Activated naive CD8-positive, alpha-beta T cell treated with anti-CD3 and anti-CD28 coated beads, Interleukin-2, amount 10 ng/mL, durations not matched to agents 7 days and 5 days (primary cell): ENCODE results near the gene KAT2A. TPM values are rescaled to one million over a fixed set of nuclear protein-coding genes. Genes with fewer than 3 reads are reported as not detected.
A peak's percentile ranks its signal among the peaks of the same experiment; 100 is the strongest.

Source experiments
- ATAC-seq: fragments of 150-1000 bp; cut with Tn5 transposase; one replicate; pipeline ENCODE4 v1.10.0; 2021; ENCODE audit warnings: low read depth, moderate library complexity
- POLR2A ChIA-PET: fragments of 350-600 bp; sonication (Branson Sonifier 250); formaldehyde crosslinking; loops from one replicate; lab custom pipeline; 2021; ENCODE audit warnings: antibody characterized with exemption; lab: Charles Lee
- DNase-seq: peaks from one replicate; pipeline ENCODE4 v3.0.0; 2021
- H3K27ac Mint-ChIP-seq: one replicate; pipeline ENCODE4 v1.8.0; 2022; ENCODE audit warnings: mild to moderate bottlenecking, mixed read lengths
- H3K27me3 Mint-ChIP-seq: one replicate; pipeline ENCODE4 v1.8.0; 2022; ENCODE audit warnings: mild to moderate bottlenecking, moderate library complexity, mixed read lengths
- H3K36me3 Mint-ChIP-seq: one replicate; pipeline ENCODE4 v1.8.0; 2021; ENCODE audit warnings: mild to moderate bottlenecking, mixed read lengths
- H3K4me1 Mint-ChIP-seq: one replicate; pipeline ENCODE4 v1.8.0; 2021; ENCODE audit warnings: mixed read lengths
- H3K4me3 Mint-ChIP-seq: one replicate; pipeline ENCODE4 v1.8.0; 2022; ENCODE audit warnings: mild to moderate bottlenecking, moderate library complexity, mixed read lengths
- H3K9me3 Mint-ChIP-seq: one replicate; pipeline ENCODE4 v1.8.0; 2021; ENCODE audit warnings: mixed read lengths
- total RNA-seq, 2 experiments: library from RNA; stranded (reverse); gene quantifications; one replicate each; pipeline ENCODE4 v1.2.3, GENCODE V29; 2021

KAT2A gene
- total RNA-seq, 2 experiments from 2014 or later, result 45.1 to 46.9 TPM

GRCh38 chr17:42090964-42091790 lies 30.0 kb downstream of the KAT2A start:
- no peak for DNase-seq
- Mint-ChIP-seq H3K4me3 (no peak overlapping the region), H3K36me3 (no peaks in the 10 kb centered on the region), H3K4me1 (peaks cover 1% of the 10 kb centered on the region), H3K9me3 (no peaks in the 10 kb centered on the region), H3K27ac (no peak overlapping the region), H3K27me3 (peaks cover 16% of the 10 kb centered on the region)
- ATAC-seq, result no peak
- POLR2A ChIA-PET, result interaction anchor here (0.8 kb wide), 2 partner anchors 22 to 28 kb away, joined by 3 to 4 read pairs; partner anchors contain the start of gene DHX58

GRCh38 chr17:42088736-42089135 lies 32.4 kb downstream of the KAT2A start:
- ATAC-seq (no peak), DNase-seq (no peak)
- POLR2A ChIA-PET, result no interaction called here
- H3K9me3 Mint-ChIP-seq, result no peaks in the 10 kb centered on the region
- H3K27ac Mint-ChIP-seq, result no peak overlapping the region
- peaks cover 7% of the 10 kb centered on the region for H3K27me3 Mint-ChIP-seq
- H3K36me3 Mint-ChIP-seq, result no peaks in the 10 kb centered on the region
- peaks cover 1% of the 10 kb centered on the region for H3K4me1 Mint-ChIP-seq
- no peak overlapping the region for H3K4me3 Mint-ChIP-seq

DNA sequence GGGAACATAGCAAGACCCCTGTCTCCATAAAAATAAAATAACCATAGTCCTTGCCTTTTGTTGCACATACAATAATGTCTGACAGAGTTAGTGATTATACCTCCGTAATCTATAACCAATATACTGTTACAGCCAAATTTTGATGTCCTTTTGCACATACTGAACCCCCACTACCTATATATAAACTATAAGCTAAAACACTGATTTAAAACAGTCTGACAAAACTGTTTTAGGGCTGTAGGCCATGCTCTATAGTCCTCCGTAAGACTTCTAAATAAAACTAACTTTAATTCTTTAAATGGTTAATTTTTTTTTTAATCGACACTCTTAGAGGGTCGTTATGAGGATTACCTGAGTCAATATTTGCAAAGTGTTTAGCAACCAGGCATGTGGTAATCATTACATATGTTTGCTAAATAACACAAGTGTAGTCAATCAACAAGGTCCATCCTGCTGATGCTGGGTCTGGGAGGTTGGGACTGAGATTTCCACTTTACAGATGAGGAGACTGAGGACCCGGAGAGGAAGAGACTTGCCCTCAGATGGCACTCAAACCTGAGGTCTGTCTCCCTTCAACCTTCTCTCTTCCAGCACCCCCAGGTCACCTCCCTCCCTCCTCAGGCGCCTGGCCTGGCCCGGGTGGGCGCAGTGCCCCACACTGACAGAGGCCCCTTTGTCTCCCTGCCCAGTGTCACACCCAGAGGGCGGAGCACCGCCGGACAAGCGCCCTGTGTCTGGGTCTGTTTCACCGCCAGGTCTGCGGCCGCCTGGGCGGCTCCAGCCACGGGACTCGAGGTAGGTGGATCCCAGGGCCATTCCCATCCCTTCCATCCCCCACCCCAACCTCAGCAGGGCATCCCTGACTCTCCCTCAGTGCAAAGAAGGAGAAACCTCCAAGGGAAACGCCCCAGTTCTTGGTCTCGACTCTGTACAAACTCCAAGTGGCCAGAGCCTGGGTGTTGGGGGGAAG lies 33.1 kb downstream of the KAT2A start:
- Mint-ChIP-seq H3K4me1 (peaks cover 1% of the 10 kb centered on the region), H3K9me3 (no peaks in the 10 kb centered on the region), H3K4me3 (no peak overlapping the region), H3K27me3 (peaks cover 7% of the 10 kb centered on the region), H3K27ac (no peak overlapping the region), H3K36me3 (no peaks in the 10 kb centered on the region)
- ATAC-seq, result no peak
- POLR2A ChIA-PET, result no interaction called here
- no peak for DNase-seq

DNA sequence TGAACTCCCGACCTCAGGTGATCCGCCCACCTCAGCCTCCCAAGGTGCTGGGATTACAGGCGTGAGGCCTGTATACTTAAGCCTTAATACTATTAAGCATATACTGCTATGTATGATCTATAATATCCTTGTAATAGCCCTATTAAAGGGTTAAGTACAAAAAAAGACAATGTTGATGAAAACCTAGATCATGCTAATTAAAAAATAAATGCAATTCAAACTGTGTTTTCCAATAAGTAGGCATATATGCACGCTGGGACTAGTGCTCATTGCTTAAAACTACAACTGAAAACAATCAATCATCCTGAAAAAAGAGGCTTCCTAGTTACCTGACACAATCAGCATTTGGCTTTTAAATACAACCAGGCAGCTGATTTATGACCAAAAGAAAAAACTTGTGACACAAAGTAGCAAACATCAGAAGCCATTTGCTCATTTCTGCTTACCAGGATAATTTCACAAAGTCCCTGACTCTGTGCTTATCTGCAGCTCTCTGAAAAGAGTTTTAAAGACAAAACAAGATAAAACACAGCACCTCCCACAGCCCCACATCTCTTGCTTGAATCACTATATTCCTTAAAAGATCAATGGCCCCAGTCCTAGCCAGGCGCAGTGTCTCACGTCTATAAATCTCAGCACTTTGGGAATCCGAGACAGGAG lies 34.0 kb downstream of the KAT2A start:
- peaks cover 7% of the 10 kb centered on the region for H3K27me3 Mint-ChIP-seq
- H3K4me3 Mint-ChIP-seq, result no peak overlapping the region
- POLR2A ChIA-PET, result no interaction called here
- H3K9me3 Mint-ChIP-seq, result no peaks in the 10 kb centered on the region
- ATAC-seq (no peak), DNase-seq (no peak)
- no peaks in the 10 kb centered on the region for H3K36me3 Mint-ChIP-seq
- no peak overlapping the region for H3K27ac Mint-ChIP-seq
- no peaks in the 10 kb centered on the region for H3K4me1 Mint-ChIP-seq

DNA sequence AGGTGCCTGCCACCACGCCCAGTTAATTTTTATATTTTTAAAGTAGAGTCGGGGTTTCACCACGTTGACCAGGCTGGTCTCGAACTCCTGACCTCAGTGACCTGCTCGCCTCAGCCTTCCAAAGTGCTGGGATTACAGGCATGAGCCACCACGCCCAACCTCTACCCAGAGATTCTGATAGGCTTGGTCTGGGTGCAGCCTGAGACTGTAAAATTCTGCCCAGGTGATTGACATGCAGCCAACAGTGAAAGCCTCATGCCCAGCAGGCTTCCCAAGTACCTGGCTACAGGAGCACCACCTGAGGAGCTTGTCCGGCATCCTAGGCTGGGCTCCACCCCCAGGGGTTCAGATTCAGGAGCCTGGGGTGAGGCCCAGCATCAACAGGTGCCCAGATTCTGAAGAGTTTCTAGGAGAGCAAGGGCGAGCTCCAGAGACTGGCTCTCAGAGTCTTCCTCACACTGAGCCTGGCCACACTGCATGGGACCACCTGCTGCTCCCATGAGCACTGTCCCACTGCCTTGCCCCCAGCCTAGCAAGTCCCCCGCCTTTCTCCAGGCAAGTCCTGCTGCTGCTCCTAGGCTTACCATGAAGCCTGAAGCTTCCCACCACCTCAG lies 39.5 kb downstream of the KAT2A start:
- DNase-seq, result no peak
- H3K27me3 Mint-ChIP-seq, result no peaks in the 10 kb centered on the region
- no peaks in the 10 kb centered on the region for H3K36me3 Mint-ChIP-seq
- H3K9me3 Mint-ChIP-seq, result no peaks in the 10 kb centered on the region
- H3K4me3 Mint-ChIP-seq, result no peak overlapping the region
- no peaks in the 10 kb centered on the region for H3K4me1 Mint-ChIP-seq
- H3K27ac Mint-ChIP-seq, result no peak overlapping the region
- POLR2A ChIA-PET, result no interaction called here
- ATAC-seq, result no peak

GRCh38 chr17:42079541-42079940 lies 41.6 kb downstream of the KAT2A start:
- Mint-ChIP-seq H3K4me1 (no peaks in the 10 kb centered on the region), H3K27me3 (no peaks in the 10 kb centered on the region), H3K36me3 (no peaks in the 10 kb centered on the region), H3K27ac (no peak overlapping the region), H3K9me3 (no peaks in the 10 kb centered on the region), H3K4me3 (no peak overlapping the region)
- DNase-seq (no peak), ATAC-seq (no peak)
- POLR2A ChIA-PET, result no interaction called here

GRCh38 chr17:42078396-42079043 lies 42.6 kb downstream of the KAT2A start:
- H3K36me3 Mint-ChIP-seq, result no peaks in the 10 kb centered on the region
- POLR2A ChIA-PET, result no interaction called here
- no peak for ATAC-seq

DNA sequence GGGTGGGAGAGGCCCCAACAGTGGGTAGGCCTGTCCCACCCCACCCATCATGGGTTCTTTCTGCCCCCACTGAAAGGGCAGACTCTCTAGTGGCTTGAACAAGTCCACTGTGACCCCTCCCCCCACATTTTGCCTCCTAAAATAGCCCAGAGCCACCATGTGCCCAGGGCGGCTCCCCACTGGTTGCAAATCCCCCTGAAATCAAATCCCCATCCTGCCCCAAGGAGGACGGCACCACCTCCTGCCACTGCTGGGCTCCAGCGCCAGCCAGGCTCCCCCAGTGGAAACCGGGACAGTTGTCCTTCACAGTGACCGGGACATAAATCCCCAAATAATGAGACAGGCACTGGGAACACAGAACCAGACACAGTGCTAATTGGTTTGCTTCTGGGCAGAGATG lies 43.4 kb downstream of the KAT2A start:
- Mint-ChIP-seq H3K4me3 (no peak overlapping the region), H3K36me3 (no peaks in the 10 kb centered on the region), H3K27me3 (peaks cover 7% of the 10 kb centered on the region), H3K27ac (no peak overlapping the region), H3K9me3 (no peaks in the 10 kb centered on the region), H3K4me1 (peaks cover 12% of the 10 kb centered on the region)
- POLR2A ChIA-PET, result no interaction called here
- DNase-seq (no peak), ATAC-seq (no peak)

More at GRCh38 chr17:42078396-42079043, 42.6 kb downstream of the KAT2A start:
- no peak for DNase-seq
- Mint-ChIP-seq H3K4me1 (peaks cover 6% of the 10 kb centered on the region), H3K27ac (no peak overlapping the region), H3K4me3 (no peak overlapping the region), H3K27me3 (peaks cover 2% of the 10 kb centered on the region), H3K9me3 (no peaks in the 10 kb centered on the region)

GRCh38 chr17:42076797-42077559 lies 44.2 kb downstream of the KAT2A start:
- no peak overlapping the region for H3K27ac Mint-ChIP-seq
- H3K4me1 Mint-ChIP-seq, result peaks cover 12% of the 10 kb centered on the region
- H3K4me3 Mint-ChIP-seq, result no peak overlapping the region
- POLR2A ChIA-PET, result no interaction called here
- H3K27me3 Mint-ChIP-seq, result peaks cover 7% of the 10 kb centered on the region
- no peak for ATAC-seq
- DNase-seq, result no peak
- no peaks in the 10 kb centered on the region for H3K36me3 Mint-ChIP-seq
- H3K9me3 Mint-ChIP-seq, result no peaks in the 10 kb centered on the region

- no peak overlapping the region for H3K27ac Mint-ChIP-seq
- POLR2A ChIA-PET, result interaction anchor here (0.7 kb wide), 1 partner anchor 42 kb away, joined by 6 read pairs; no protein-coding TSS in a partner anchor
- DNase-seq (no peak), ATAC-seq (no peak)
- H3K4me3 Mint-ChIP-seq, result no peak overlapping the region
- H3K9me3 Mint-ChIP-seq, result no peaks in the 10 kb centered on the region
- peaks cover 20% of the 10 kb centered on the region for H3K4me1 Mint-ChIP-seq
- H3K27me3 Mint-ChIP-seq, result peaks cover 7% of the 10 kb centered on the region
- H3K36me3 Mint-ChIP-seq, result no peaks in the 10 kb centered on the region
Observed at GRCh38 chr17:42075789-42076188, 45.4 kb downstream of the KAT2A start.

DNA sequence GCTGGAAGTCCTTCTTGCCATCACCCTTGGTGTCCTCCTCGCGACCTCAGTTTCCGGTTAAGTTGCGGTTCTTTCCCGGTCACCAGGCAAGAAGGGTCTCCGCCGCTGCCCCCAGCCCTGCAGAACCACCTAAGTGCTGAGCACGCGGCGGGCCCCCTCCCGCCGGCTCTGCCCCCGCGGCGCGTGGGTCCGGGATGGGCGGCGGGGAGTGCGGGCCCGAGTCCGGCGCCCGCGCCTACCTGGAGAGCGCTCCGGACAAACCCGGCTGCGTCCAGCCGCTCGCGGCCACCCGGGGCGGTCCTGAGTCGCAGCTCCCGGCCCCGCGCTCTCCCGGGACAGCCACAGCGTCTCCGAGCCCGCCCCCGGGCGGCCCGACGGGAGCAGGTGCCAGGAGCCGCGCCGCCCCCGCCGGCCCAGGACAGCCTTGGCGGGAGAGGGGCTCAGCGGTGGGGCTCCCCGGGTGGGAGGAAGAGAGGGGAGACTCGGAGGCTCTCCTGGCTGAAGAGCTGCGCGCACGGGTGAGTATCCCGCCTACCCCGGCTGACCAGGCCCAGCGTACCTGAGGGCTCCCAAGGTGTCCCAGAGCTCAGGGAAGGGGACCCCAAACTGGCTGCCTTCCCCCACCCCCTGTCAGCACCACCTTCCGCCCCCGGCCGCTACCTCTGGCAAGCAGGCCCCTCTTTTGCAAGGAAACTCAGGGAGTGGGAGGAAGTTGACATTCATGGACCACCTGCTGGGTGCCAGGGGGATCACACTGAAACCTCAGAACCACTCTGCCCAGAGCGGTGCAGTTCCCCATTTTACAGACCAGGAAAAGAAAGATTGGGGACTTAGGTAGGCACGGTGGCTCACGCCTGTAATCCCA lies 48.6 kb downstream of the KAT2A start:
- Mint-ChIP-seq H3K27ac (peak overlapping the region; percentile 85), H3K9me3 (no peaks in the 10 kb centered on the region), H3K36me3 (no peaks in the 10 kb centered on the region), H3K27me3 (peaks cover 8% of the 10 kb centered on the region), H3K4me3 (peak overlapping the region; percentile 84), H3K4me1 (peaks cover 20% of the 10 kb centered on the region)
- ATAC-seq (peak; percentile 16), DNase-seq (peak; percentile 58)
- POLR2A ChIA-PET, result interaction anchor here (0.6 to 2.5 kb wide), 3 partner anchors 20 to 55 kb away, joined by 3 to 25 read pairs (median 5); partner anchors contain the start of genes DHX58 and DNAJC7
